CD14-positive monocyte (primary cell): ENCODE measurements around the gene PFN3. TPM values are rescaled to one million over a fixed set of nuclear protein-coding genes. Genes with fewer than 3 reads are reported as not detected.

Experiments
- DNase-seq, 3 donors: peaks; one replicate each; pipeline ENCODE4 v3.0.0-alpha.2; 2011 to 2022
- H2AFZ ChIP-seq: 2 replicates; pipeline ENCODE4 v1.6.0; 2012; ENCODE audit warnings: mild to moderate bottlenecking, low read depth, low read length, inconsistent platforms; ENCODE audit not compliant: insufficient read depth, poor library complexity, severe bottlenecking
- H3K27ac ChIP-seq, 2 donors: 1 replicate in 1 of 2; 2 replicates in 1 of 2; pipeline ENCODE4 v1.5.1; 2012 to 2013; ENCODE audit warnings: low read length in 2 of 2, control low read depth in 1 of 2, inconsistent platforms in 1 of 2, low read depth in 1 of 2, mild to moderate bottlenecking in 1 of 2
- H3K27me3 ChIP-seq, 2 donors: one replicate each; pipeline versions ENCODE4 v1.6.0 to v1.6.1; 2011 to 2013; ENCODE audit warnings: low read length in 2 of 2; ENCODE audit not compliant: control insufficient read depth in 2 of 2, insufficient read depth in 2 of 2
- H3K36me3 ChIP-seq, 2 donors: replicated peaks in 1 of 2; 1 replicate in 1 of 2; 2 replicates in 1 of 2; pipeline versions ENCODE4 v1.5.1 to v1.6.1; 2012 to 2013; ENCODE audit warnings: low read length in 2 of 2, control low read depth in 1 of 2, inconsistent platforms in 1 of 2, mild to moderate bottlenecking in 1 of 2; ENCODE audit not compliant: insufficient read depth in 2 of 2, control insufficient read depth in 1 of 2
- H3K4me1 ChIP-seq, 2 donors: 1 replicate in 1 of 2; 2 replicates in 1 of 2; pipeline versions ENCODE4 v1.5.1 to v1.6.1; 2012 to 2013; ENCODE audit warnings: low read length in 2 of 2, control low read depth in 1 of 2, inconsistent platforms in 1 of 2, mild to moderate bottlenecking in 1 of 2, moderate library complexity in 1 of 2; ENCODE audit not compliant: insufficient read depth in 2 of 2, control insufficient read depth in 1 of 2
- H3K4me2 ChIP-seq: replicated peaks from 2 replicates; pipeline ENCODE3; 2012; ENCODE audit warnings: low read length, moderate library complexity, mild to moderate bottlenecking; ENCODE audit not compliant: poor library complexity, severe bottlenecking; ENCODE audit errors: extremely low read depth
- H3K4me3 ChIP-seq, 3 experiments: fragments of 200-600 bp in 1 of 3; sonication (generic) in 1 of 3; replicated peaks in 1 of 3; 1 replicate in 2 of 3; 2 replicates in 1 of 3; pipeline ENCODE4 v1.5.1; 2011 to 2013; ENCODE audit warnings: low read length in 3 of 3, mild to moderate bottlenecking in 3 of 3, control low read depth in 2 of 3, low read depth in 2 of 3, inconsistent platforms in 1 of 3, moderate library complexity in 1 of 3
- H3K79me2 ChIP-seq: 2 replicates; pipeline ENCODE4 v1.6.0; 2012; ENCODE audit warnings: mild to moderate bottlenecking, control low read depth, inconsistent platforms, low read length, moderate library complexity; ENCODE audit not compliant: insufficient read depth
- H3K9ac ChIP-seq: 2 replicates; pipeline ENCODE4 v1.6.0; 2017; ENCODE audit warnings: low read length, mild to moderate bottlenecking; ENCODE audit not compliant: insufficient read depth, poor library complexity, severe bottlenecking
- H3K9me3 ChIP-seq, 2 donors: replicated peaks in 1 of 2; 1 replicate in 1 of 2; 2 replicates in 1 of 2; pipeline versions ENCODE4 v1.5.1 to v1.6.1; 2012 to 2013; ENCODE audit warnings: low read length in 2 of 2, control low read depth in 1 of 2; ENCODE audit not compliant: control insufficient read depth in 1 of 2, insufficient read depth in 1 of 2
- H4K20me1 ChIP-seq: 2 replicates; pipeline ENCODE4 v1.6.0; 2012; ENCODE audit warnings: mild to moderate bottlenecking, low read length, control low read depth, moderate library complexity; ENCODE audit not compliant: insufficient read depth
- H3K27ac Mint-ChIP-seq, 7 donors: one replicate each; pipeline ENCODE4 v1.8.0; 2020; ENCODE audit warnings: mild to moderate bottlenecking in 7 of 7, mixed read lengths in 7 of 7, moderate library complexity in 6 of 7, inconsistent platforms in 2 of 7
- H3K27me3 Mint-ChIP-seq, 3 donors: one replicate each; pipeline ENCODE4 v1.8.0; 2021 to 2022; ENCODE audit warnings: low read depth in 3 of 3, mild to moderate bottlenecking in 3 of 3, mixed read lengths in 3 of 3, moderate library complexity in 3 of 3, inconsistent platforms in 1 of 3
- H3K36me3 Mint-ChIP-seq, 2 donors: one replicate each; pipeline ENCODE4 v1.8.0; 2020; ENCODE audit warnings: mixed read lengths in 2 of 2, inconsistent platforms in 1 of 2, mild to moderate bottlenecking in 1 of 2
- H3K4me1 Mint-ChIP-seq: one replicate; pipeline ENCODE4 v1.8.0; 2020; ENCODE audit warnings: mild to moderate bottlenecking, mixed read lengths
- H3K4me3 Mint-ChIP-seq, 2 donors: one replicate each; pipeline ENCODE4 v1.8.0; 2020; ENCODE audit warnings: mild to moderate bottlenecking in 2 of 2, mixed read lengths in 2 of 2, moderate library complexity in 1 of 2
- H3K9me3 Mint-ChIP-seq, 7 donors: one replicate each; pipeline ENCODE4 v1.8.0; 2020 to 2022; ENCODE audit warnings: mixed read lengths in 7 of 7, mild to moderate bottlenecking in 6 of 7, moderate library complexity in 6 of 7, inconsistent platforms in 2 of 7
- CTCF ChIP-seq: fragments of 200-600 bp; IDR thresholded peaks from one replicate; pipeline ENCODE4 v1.8.0; 2022; ENCODE audit warnings: antibody characterized with exemption, mild to moderate bottlenecking
- WGBS: methylation state at CpG from one replicate; pipeline ENCODE4 v1.1.5; 2013; ENCODE audit warnings: missing lambda C conversion rate; ENCODE audit not compliant: insufficient coverage; 5-methylcytosine and 5-hydroxymethylcytosine counted together
- intact Hi-C, 2 donors: fragments of 100-400 bp; cut with micrococcal nuclease; formaldehyde crosslinking; loops; one replicate each; pipeline versions ENCODE4 v1.15.0 to v1.15.1; 2023
- polyA plus RNA-seq, 3 donors: library from polyadenylated mRNA; depleted of rRNA in 1 of 3; unstranded in 2 of 3; stranded (reverse) in 1 of 3; fragments of 300-500 nt in 2 of 3; fragments of >200 nt in 1 of 3; fragmentation: Illumina TruSeq in 2 of 3; gene quantifications; 1 replicate in 2 of 3; 2 replicates in 1 of 3; pipeline ENCODE4 v1.2.3, GENCODE V29; 2012 to 2021

PFN3 gene
- polyA plus RNA-seq, 3 donors: not detected

- intact Hi-C loops: no loop called here
- Histone ChIP-seq H4K20me1 (peaks cover 90% of the 10 kb centered on the region), H3K27ac (no peak overlapping the region), H3K9me3 (no peaks in the 10 kb centered on the region), H3K79me2 (no peaks in the 10 kb centered on the region), H3K36me3 (peaks cover 48 to 55% of the 10 kb centered on the region in 2 donors), H3K27me3 (peaks cover 0 to 8% of the 10 kb centered on the region in 2 donors), H3K9ac (no peak overlapping the region), H3K4me3 (no peak overlapping the region), H3K4me1 (peaks cover 34 to 52% of the 10 kb centered on the region in 2 donors), H3K4me2 (no peak overlapping the region), H2AFZ (no peak overlapping the region)
- peaks cover 13 to 19% (median 13%) of the 10 kb centered on the region in 3 donors for H3K27me3 Mint-ChIP-seq
- no peak for TF ChIP-seq CTCF
- H3K9me3 Mint-ChIP-seq: peaks cover 0 to 3% (median 0%) of the 10 kb centered on the region in 7 donors
- DNase-seq: no peak
- no peak overlapping the region for H3K4me3 Mint-ChIP-seq
- peaks cover 39% of the 10 kb centered on the region for H3K4me1 Mint-ChIP-seq
- WGBS: 80% methylated on average over 4 of the region's 15 CpGs
- H3K36me3 Mint-ChIP-seq: peaks cover 45 to 49% of the 10 kb centered on the region in 2 donors
- H3K27ac Mint-ChIP-seq: peak overlapping the region in 1 of 7 donors; percentile 23
These were observed 42.9 kb upstream of the PFN3 start for GRCh38 chr5:177443144-177443983.

GRCh38 chr5:177442066-177442826, 41.8 kb upstream of the PFN3 start:
- intact Hi-C loops: no loop called here
- 94% methylated on average over 11 of the region's 20 CpGs for WGBS

More at GRCh38 chr5:177442066-177442826, 41.8 kb upstream of the PFN3 start:
- H4K20me1 ChIP-seq: peaks cover 92% of the 10 kb centered on the region
- H3K27ac ChIP-seq: no peak overlapping the region
- H3K9ac ChIP-seq: no peak overlapping the region
- Mint-ChIP-seq H3K4me1 (peaks cover 32% of the 10 kb centered on the region), H3K27me3 (peaks cover 7 to 10% (median 8%) of the 10 kb centered on the region in 3 donors), H3K9me3 (peaks cover 0 to 3% (median 0%) of the 10 kb centered on the region in 7 donors), H3K27ac (peak overlapping the region in 1 of 7 donors; percentile 43), H3K36me3 (peaks cover 54 to 61% of the 10 kb centered on the region in 2 donors), H3K4me3 (no peak overlapping the region)
- no peaks in the 10 kb centered on the region for H3K9me3 ChIP-seq
- no peak for TF ChIP-seq CTCF
- no peaks in the 10 kb centered on the region for H3K27me3 ChIP-seq
- H3K4me2 ChIP-seq: no peak overlapping the region
- H3K36me3 ChIP-seq: peaks cover 57 to 66% of the 10 kb centered on the region in 2 donors
- no peak overlapping the region for H2AFZ ChIP-seq
- H3K4me3 ChIP-seq: no peak overlapping the region
- peaks cover 23 to 41% of the 10 kb centered on the region in 2 donors for H3K4me1 ChIP-seq
- DNase-seq: no peak
- H3K79me2 ChIP-seq: no peaks in the 10 kb centered on the region
